H1 (cell line): ENCODE results near the gene FSTL4. TPM values are rescaled to one million over a fixed set of nuclear protein-coding genes. Genes with fewer than 3 reads are reported as not detected.

Source experiments
- CTCF ChIA-PET: fragments of 300-600 bp; sonication (Branson Sonifier 250); formaldehyde crosslinking; loops from one replicate; lab custom pipeline; 2021; ENCODE audit not compliant: partially characterized antibody; lab: Charles Lee
- POLR2A ChIA-PET: fragments of 300-600 bp; sonication (Branson Sonifier 250); formaldehyde crosslinking; loops from one replicate; lab custom pipeline; 2021; ENCODE audit warnings: inconsistent platforms; ENCODE audit not compliant: partially characterized antibody; lab: Charles Lee
- DNase-seq, 2 experiments: peaks; one replicate each; pipeline versions ENCODE4 v3.0.0 to v3.0.0-alpha.2; 2010 to 2022; ENCODE audit warnings: low spot score in 2 of 2, low read depth in 1 of 2, mixed read lengths in 1 of 2
- FAIRE-seq: peaks from 2 replicates; lab custom pipeline; 2011; peaks lifted over from hg19 to GRCh38; lab: Jason Lieb, UNC
- H2AFZ ChIP-seq: 2 replicates; pipeline ENCODE4 v1.8.1; 2012; ENCODE audit warnings: low read length, inconsistent platforms
- H2AK5ac ChIP-seq: 2 replicates; pipeline ENCODE4 v1.6.1; 2013; ENCODE audit warnings: low read depth, low read length
- H2BK120ac ChIP-seq: replicated peaks from 2 replicates; pipeline ENCODE3; 2013; ENCODE audit warnings: low read depth, low read length, inconsistent platforms
- H2BK12ac ChIP-seq: 2 replicates; pipeline ENCODE4 v1.6.1; 2013; ENCODE audit warnings: low read depth, low read length
- H2BK15ac ChIP-seq: 2 replicates; pipeline ENCODE4 v1.6.1; 2013; ENCODE audit warnings: low read length
- H2BK20ac ChIP-seq: 2 replicates; pipeline ENCODE4 v1.6.1; 2013; ENCODE audit warnings: low read length
- H2BK5ac ChIP-seq: 2 replicates; pipeline ENCODE4 v1.6.1; 2013; ENCODE audit warnings: low read depth, low read length
- H3K14ac ChIP-seq: 2 replicates; pipeline ENCODE4 v1.6.1; 2013; ENCODE audit warnings: inconsistent platforms; ENCODE audit not compliant: insufficient read length
- H3K18ac ChIP-seq: 2 replicates; pipeline ENCODE4 v1.6.1; 2013; ENCODE audit warnings: low read length; ENCODE audit errors: extremely low read depth
- H3K23ac ChIP-seq: 2 replicates; pipeline ENCODE4 v1.6.1; 2013; ENCODE audit warnings: inconsistent platforms; ENCODE audit not compliant: insufficient read length
- H3K23me2 ChIP-seq: 2 replicates; pipeline ENCODE4 v1.6.1; 2013; ENCODE audit warnings: low read depth, low read length
- H3K27ac ChIP-seq: 2 replicates; pipeline ENCODE4 v1.6.1; 2011; ENCODE audit warnings: low read depth, low read length, inconsistent platforms
- H3K27me3 ChIP-seq, 4 experiments: replicated peaks in 1 of 4; 1 replicate in 1 of 4; 2 replicates in 3 of 4; pipeline versions ENCODE4 v1.6.1 to v1.8.1; 2011 to 2013; ENCODE audit warnings: low read length in 3 of 4, mild to moderate bottlenecking in 3 of 4, inconsistent platforms in 2 of 4, mixed read lengths in 2 of 4, moderate library complexity in 1 of 4; ENCODE audit not compliant: control insufficient read depth in 3 of 4, insufficient read depth in 3 of 4; ENCODE audit errors: extremely low read depth in 1 of 4
- H3K36me3 ChIP-seq, 4 experiments: 2 replicates each; pipeline versions ENCODE4 v1.6.1 to v1.8.1; 2011 to 2013; ENCODE audit warnings: mild to moderate bottlenecking in 4 of 4, low read length in 3 of 4, moderate library complexity in 2 of 4, control low read depth in 1 of 4, inconsistent platforms in 1 of 4; ENCODE audit not compliant: insufficient read depth in 4 of 4, control insufficient read depth in 2 of 4
- H3K4ac ChIP-seq: replicated peaks from 2 replicates; pipeline ENCODE3; 2013; ENCODE audit warnings: low read length, low read depth, mixed read lengths, inconsistent platforms; ENCODE audit not compliant: insufficient read length
- H3K4me1 ChIP-seq, 4 experiments: replicated peaks in 1 of 4; 1 replicate in 1 of 4; 2 replicates in 3 of 4; pipeline versions ENCODE4 v1.6.1 to v1.8.1; 2011 to 2013; ENCODE audit warnings: low read length in 3 of 4, inconsistent platforms in 2 of 4, mixed read lengths in 1 of 4; ENCODE audit not compliant: insufficient read depth in 4 of 4, control insufficient read depth in 3 of 4
- H3K4me2 ChIP-seq, 2 experiments: 2 replicates each; pipeline versions ENCODE4 v1.6.1 to v1.8.1; 2011 to 2013; ENCODE audit warnings: low read depth in 2 of 2, low read length in 2 of 2, control low read depth in 1 of 2, inconsistent platforms in 1 of 2, mild to moderate bottlenecking in 1 of 2; ENCODE audit not compliant: insufficient read depth in 1 of 2
- H3K4me3 ChIP-seq, 4 experiments: fragments of 200-600, 300-600 bp in 1 of 4; sonication (generic), shearing (Covaris generic), sonication (Bioruptor Twin) in 1 of 4; 2 replicates each; pipeline versions ENCODE4 v1.5.1 to v1.8.1; 2011 to 2016; ENCODE audit warnings: low read length in 4 of 4, low read depth in 3 of 4, control low read depth in 2 of 4, inconsistent platforms in 2 of 4, mild to moderate bottlenecking in 2 of 4, mixed read lengths in 1 of 4, moderate library complexity in 1 of 4; ENCODE audit not compliant: insufficient read depth in 2 of 4; ENCODE audit errors: extremely low read depth in 1 of 4
- H3K56ac ChIP-seq: replicated peaks from 2 replicates; pipeline ENCODE3; 2013; ENCODE audit warnings: low read depth, mild to moderate bottlenecking, mixed read lengths, low read length, inconsistent platforms; ENCODE audit not compliant: insufficient read length
- H3K79me1 ChIP-seq: 2 replicates; pipeline ENCODE4 v1.6.1; 2013; ENCODE audit warnings: low read depth, low read length, control low read depth
- H3K79me2 ChIP-seq, 2 experiments: 2 replicates each; pipeline versions ENCODE4 v1.6.1 to v1.8.1; 2012 to 2013; ENCODE audit warnings: low read length in 2 of 2, mild to moderate bottlenecking in 2 of 2, inconsistent platforms in 1 of 2; ENCODE audit not compliant: insufficient read depth in 2 of 2, control insufficient read depth in 1 of 2
- H3K9ac ChIP-seq, 4 experiments: replicated peaks in 1 of 4; 1 replicate in 1 of 4; 2 replicates in 3 of 4; pipeline versions ENCODE4 v1.6.1 to v1.8.1; 2011 to 2013; ENCODE audit warnings: low read depth in 3 of 4, low read length in 3 of 4, control low read depth in 2 of 4, mild to moderate bottlenecking in 2 of 4, moderate library complexity in 2 of 4, inconsistent platforms in 1 of 4; ENCODE audit errors: extremely low read depth in 1 of 4
- H3K9me3 ChIP-seq, 2 experiments: 2 replicates each; pipeline versions ENCODE4 v1.6.1 to v1.8.1; 2012 to 2013; ENCODE audit warnings: mild to moderate bottlenecking in 2 of 2, moderate library complexity in 2 of 2, control low read depth in 1 of 2, inconsistent platforms in 1 of 2, low read depth in 1 of 2, low read length in 1 of 2, mixed read lengths in 1 of 2; ENCODE audit not compliant: insufficient read depth in 2 of 2
- H4K20me1 ChIP-seq, 2 experiments: replicated peaks in 1 of 2; 2 replicates each; pipeline versions ENCODE3 to v1.8.1; 2011 to 2013; ENCODE audit warnings: inconsistent platforms in 2 of 2, low read length in 2 of 2, mild to moderate bottlenecking in 1 of 2; ENCODE audit not compliant: insufficient read depth in 2 of 2, control insufficient read depth in 1 of 2
- H4K5ac ChIP-seq: 2 replicates; pipeline ENCODE4 v1.6.1; 2013; ENCODE audit warnings: low read length, low read depth, mixed read lengths, inconsistent platforms; ENCODE audit not compliant: insufficient read length
- H4K8ac ChIP-seq: 2 replicates; pipeline ENCODE4 v1.8.0; 2013; ENCODE audit warnings: mild to moderate bottlenecking, moderate library complexity, low read length, inconsistent platforms; ENCODE audit not compliant: insufficient read depth; ENCODE audit errors: extremely low read depth
- H4K91ac ChIP-seq: replicated peaks from 2 replicates; pipeline ENCODE3; 2013; ENCODE audit warnings: low read length, mixed read lengths, inconsistent platforms; ENCODE audit not compliant: insufficient read length
- BCL11A ChIP-seq, 2 experiments: IDR thresholded peaks; one replicate each; pipeline ENCODE4 v1.6.1; 2011; ENCODE audit warnings: low read depth in 2 of 2, low read length in 2 of 2, mild to moderate bottlenecking in 2 of 2
- EP300 ChIP-seq, 2 experiments: IDR thresholded peaks; 1 replicate in 1 of 2; 2 replicates in 1 of 2; pipeline ENCODE4 v1.6.1; 2011 to 2012; ENCODE audit warnings: low read depth in 2 of 2, low read length in 2 of 2, mild to moderate bottlenecking in 2 of 2, borderline replicate concordance in 1 of 2, inconsistent platforms in 1 of 2, moderate library complexity in 1 of 2
- ZNF274 ChIP-seq: IDR thresholded peaks from 2 replicates; pipeline ENCODE4 v1.7.0; 2012; ENCODE audit warnings: low read length, borderline replicate concordance; ENCODE audit errors: extremely low read depth
- WGBS, 2 experiments: shearing (Covaris generic) in 1 of 2; methylation state at CpG; one replicate each; pipeline versions ENCODE4 v1.1.6 to v1.1.7; 2013 to 2015; ENCODE audit warnings: low lambda C conversion rate in 2 of 2, mixed read lengths in 2 of 2, inconsistent platforms in 1 of 2, low coverage in 1 of 2, missing lambda C conversion rate in 1 of 2; ENCODE audit not compliant: insufficient replicate concordance in 2 of 2, insufficient coverage in 1 of 2, insufficient read length in 1 of 2; ENCODE audit errors: extremely low coverage in 1 of 2, missing lambda C conversion rate in 1 of 2; 5-methylcytosine and 5-hydroxymethylcytosine counted together
- polyA plus RNA-seq, 7 experiments: library from polyadenylated mRNA; depleted of rRNA in 3 of 7; stranded (reverse) in 5 of 7; unstranded in 2 of 7; fragments of >200 nt in 5 of 7; fragments of 200-250 nt in 2 of 7; gene quantifications; 1 replicate in 5 of 7; 2 replicates in 1 of 7; 4 replicates in 1 of 7; pipeline versions ENCODE4 v1.2.1 to v1.2.3, GENCODE V29; 2011 to 2013; ENCODE audit warnings: missing spikeins in 2 of 7, mixed read lengths in 2 of 7
- total RNA-seq: library from RNA; stranded (reverse); fragmentation: NEBNext Ultra II Directional; extraction: Animal tissue kit (Norgen Biotek cat#: 25700); gene quantifications from 2 replicates; pipeline ENCODE4 v1.2.1, GENCODE V29; 2021
- TF ChIP-seq, protein P1 (sequence below): IDR thresholded peaks from 2 replicates; pipeline ENCODE4 v1.6.1; 2012; ENCODE audit warnings: inconsistent platforms

Gene FSTL4
- total and polyA plus RNA-seq, 2 of the 8 experiments (the other 6 are each of a cell fraction or from before 2014, with no cell fraction given): 3.1 to 4.1 TPM

DNA sequence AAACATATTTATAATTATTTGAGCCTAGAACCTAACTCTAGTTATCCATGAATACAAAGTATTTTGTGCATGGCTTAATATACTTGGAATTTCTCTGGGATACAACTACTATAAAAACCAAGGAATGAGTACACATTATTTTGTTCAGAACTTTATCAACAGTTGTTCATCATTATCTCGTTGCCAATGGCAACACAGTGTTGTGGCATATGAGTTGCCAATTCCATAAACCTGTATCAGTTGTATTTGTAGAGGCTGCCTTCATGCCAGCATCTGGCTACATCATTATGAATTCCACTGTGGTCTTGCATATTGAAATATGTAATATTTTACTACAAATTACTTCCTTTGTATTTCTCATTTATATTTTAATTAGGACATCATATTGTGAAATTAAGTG is 250.4 kb downstream of the FSTL4 start:
- H2BK12ac ChIP-seq: no peak overlapping the region
- no peak overlapping the region for H2AFZ ChIP-seq
- H3K9me3 ChIP-seq: no peaks in the 10 kb centered on the region
- no peak overlapping the region for H4K8ac ChIP-seq
- H3K23ac ChIP-seq: no peak overlapping the region
- no peak overlapping the region for H3K18ac ChIP-seq
- H3K23me2 ChIP-seq: no peaks in the 10 kb centered on the region
- no peaks in the 10 kb centered on the region for H4K20me1 ChIP-seq
- WGBS, 2 experiments: 79% methylated on average over 1 of the region's 1 CpG; no CpG with 5 or more reads in 1 of the 2 experiments
- H2BK20ac ChIP-seq: no peak overlapping the region
- H2AK5ac ChIP-seq: no peak overlapping the region
- H2BK15ac ChIP-seq: no peak overlapping the region
- H2BK120ac ChIP-seq: no peak overlapping the region
- no peak overlapping the region for H3K4me2 ChIP-seq
- H3K9ac ChIP-seq: no peak overlapping the region
- H3K27ac ChIP-seq: no peak overlapping the region
- no peak overlapping the region for H4K91ac ChIP-seq
- H3K79me1 ChIP-seq: no peaks in the 10 kb centered on the region
- ChIA-PET POLR2A (no interaction called here), CTCF (no interaction called here)
- H3K4me3 ChIP-seq: no peak overlapping the region
- no peak overlapping the region for H3K4ac ChIP-seq
- no peak overlapping the region for H3K56ac ChIP-seq
- H4K5ac ChIP-seq: no peak overlapping the region
- TF ChIP-seq EP300 (IDR thresholded peaks at IDR 0.05; ENCODE audit: borderline replicate concordance in 1 of 2, low read depth in 2 of 2, low read length in 2 of 2): no peak
- TF ChIP-seq BCL11A (IDR thresholded peaks at IDR 0.05; ENCODE audit: low read depth in 2 of 2, low read length in 2 of 2): no peak
- TF ChIP-seq, protein P1, sequence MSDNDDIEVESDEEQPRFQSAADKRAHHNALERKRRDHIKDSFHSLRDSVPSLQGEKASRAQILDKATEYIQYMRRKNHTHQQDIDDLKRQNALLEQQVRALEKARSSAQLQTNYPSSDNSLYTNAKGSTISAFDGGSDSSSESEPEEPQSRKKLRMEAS: no peak
- TF ChIP-seq ZNF274: no peak
- H3K36me3 ChIP-seq: no peaks in the 10 kb centered on the region
- no peak overlapping the region for H3K14ac ChIP-seq
- FAIRE-seq (no peak), DNase-seq (no peak)
- no peaks in the 10 kb centered on the region for H3K79me2 ChIP-seq
- no peak overlapping the region for H2BK5ac ChIP-seq
- H3K4me1 ChIP-seq: peaks cover 5 to 23% (median 14%) of the 10 kb centered on the region in 4 experiments
- no peaks in the 10 kb centered on the region; a peak in 2 of 7 replicates for H3K27me3 ChIP-seq
